Measurements from ENCODE around the gene MRPL55. TPM values are rescaled to one million over a fixed set of nuclear protein-coding genes. Genes with fewer than 3 reads are reported as not detected.
A peak's percentile ranks its signal among the peaks of the same experiment; 100 is the strongest.

The MRPL55 gene
- total RNA-seq, 1 donor from 2014 or later, result 43.2 TPM

DNA sequence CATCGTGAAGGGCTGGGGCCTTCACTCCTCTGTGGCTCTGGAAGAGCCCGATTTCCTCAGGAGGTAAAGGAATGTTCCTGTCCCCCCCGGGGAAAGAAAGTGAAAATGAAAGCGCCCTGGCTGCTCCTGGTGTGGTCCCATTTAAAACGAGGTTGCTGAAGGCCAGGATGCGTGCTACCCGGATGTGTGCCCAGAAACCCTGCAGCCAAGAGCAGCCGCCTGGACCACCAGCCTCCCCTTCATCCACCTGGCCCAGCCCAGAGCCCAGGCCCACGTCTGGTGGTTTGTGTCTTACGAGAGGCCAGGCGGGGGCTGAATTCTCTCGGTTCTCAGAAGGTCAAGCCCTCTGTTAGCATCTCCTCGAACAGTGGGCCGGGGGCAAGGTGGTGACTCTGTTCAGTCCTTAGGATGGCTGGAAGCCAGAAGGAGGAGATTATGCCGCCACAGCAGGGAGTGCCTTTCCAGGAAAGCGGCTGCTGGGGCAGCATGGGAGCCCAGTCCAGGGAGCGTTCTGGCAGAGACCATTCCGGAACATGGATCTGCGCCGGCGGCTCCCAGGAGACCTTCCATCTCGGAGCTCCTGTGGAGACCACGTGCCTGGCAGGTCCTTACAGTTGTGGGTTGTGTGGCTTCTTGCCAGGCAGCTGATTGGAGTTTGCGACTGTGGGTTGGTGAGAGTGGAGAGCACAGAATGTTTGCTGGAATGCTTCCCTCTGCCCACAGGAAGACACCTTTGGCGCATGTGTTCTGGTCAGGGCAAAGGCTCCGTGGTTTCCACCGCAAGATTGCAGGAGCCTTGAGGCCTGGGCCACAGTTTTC is 32.3 kb upstream of the MRPL55 start:
- H3K36me3 ChIP-seq (ENCODE audit: control insufficient read depth, insufficient read depth, low read length), result peaks cover 19% of the 10 kb centered on the region
- TF ChIP-seq CTCF (IDR thresholded peaks at IDR 0.05; ENCODE audit: insufficient read depth, low read length, severe bottlenecking), result no peak
- no peak for FAIRE-seq
- H3K27me3 ChIP-seq (ENCODE audit: control insufficient read depth, insufficient read depth, low read length), result no peaks in the 10 kb centered on the region
- H3K4me3 ChIP-seq (ENCODE audit: low read depth, low read length), result peak overlapping the region; percentile 98
- DNase-seq (ENCODE audit: low read depth), result no peak

DNA sequence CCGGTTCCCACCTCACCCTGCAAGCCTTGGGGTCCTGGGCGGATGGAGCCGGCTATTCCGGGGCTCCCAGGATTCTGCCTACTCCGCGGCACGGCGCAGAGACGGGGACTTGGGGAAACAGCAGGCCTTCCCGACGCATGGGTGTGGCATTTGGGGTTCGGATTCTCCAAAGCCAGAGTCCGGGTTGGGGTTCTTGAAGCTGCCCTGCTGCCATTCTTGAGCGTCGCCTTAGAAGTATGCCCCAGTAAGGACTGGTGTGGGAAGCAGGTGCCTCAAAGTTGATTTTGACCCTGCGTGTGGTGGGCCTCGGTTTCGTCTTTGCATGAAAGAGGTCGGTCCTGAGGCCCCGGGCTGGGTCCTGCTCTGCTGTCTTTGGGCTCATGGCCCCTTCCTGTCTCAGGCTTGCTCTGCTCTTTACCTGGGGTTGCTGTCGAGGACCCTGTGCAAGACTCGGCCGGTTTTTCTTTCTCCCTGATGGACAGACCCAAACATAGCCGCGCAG is 31.7 kb upstream of the MRPL55 start:
- FAIRE-seq (no peak), DNase-seq (ENCODE audit: low read depth) (no peak)
- H3K36me3 ChIP-seq (ENCODE audit: control insufficient read depth, insufficient read depth, low read length), result peaks cover 15% of the 10 kb centered on the region
- no peaks in the 10 kb centered on the region for H3K27me3 ChIP-seq (ENCODE audit: control insufficient read depth, insufficient read depth, low read length)
- H3K4me3 ChIP-seq (ENCODE audit: low read depth, low read length), result peak overlapping the region; percentile 98
- no peak for TF ChIP-seq CTCF (IDR thresholded peaks at IDR 0.05; ENCODE audit: insufficient read depth, low read length, severe bottlenecking)

- FAIRE-seq, result no peak
- peak; percentile 97 for DNase-seq (ENCODE audit: low read depth)
- peak; percentile 36 for TF ChIP-seq CTCF (IDR thresholded peaks at IDR 0.05; ENCODE audit: insufficient read depth, low read length, severe bottlenecking)
- Histone ChIP-seq H3K27me3 (ENCODE audit: control insufficient read depth, insufficient read depth, low read length) (no peaks in the 10 kb centered on the region), H3K36me3 (ENCODE audit: control insufficient read depth, insufficient read depth, low read length) (peaks cover 12% of the 10 kb centered on the region), H3K4me3 (ENCODE audit: low read depth, low read length) (peak within 1 kb of the TSS; percentile 98)
Observed at GRCh38 chr1:228139931-228140723, 31.0 kb upstream of the MRPL55 start, which contains the start of gene GUK1. GUK1 (plus strand) TSS chr1:228140279; CDS start chr1:228140303, 24 bp downstream.

GRCh38 chr1:228139406-228139930 is 30.4 kb upstream of the MRPL55 start:
- TF ChIP-seq CTCF (IDR thresholded peaks at IDR 0.05; ENCODE audit: insufficient read depth, low read length, severe bottlenecking), result no peak
- FAIRE-seq (no peak), DNase-seq (ENCODE audit: low read depth) (no peak)
- no peaks in the 10 kb centered on the region for H3K27me3 ChIP-seq (ENCODE audit: control insufficient read depth, insufficient read depth, low read length)
- H3K4me3 ChIP-seq (ENCODE audit: low read depth, low read length), result peak overlapping the region; percentile 48
- peaks cover 11% of the 10 kb centered on the region for H3K36me3 ChIP-seq (ENCODE audit: control insufficient read depth, insufficient read depth, low read length)

DNA sequence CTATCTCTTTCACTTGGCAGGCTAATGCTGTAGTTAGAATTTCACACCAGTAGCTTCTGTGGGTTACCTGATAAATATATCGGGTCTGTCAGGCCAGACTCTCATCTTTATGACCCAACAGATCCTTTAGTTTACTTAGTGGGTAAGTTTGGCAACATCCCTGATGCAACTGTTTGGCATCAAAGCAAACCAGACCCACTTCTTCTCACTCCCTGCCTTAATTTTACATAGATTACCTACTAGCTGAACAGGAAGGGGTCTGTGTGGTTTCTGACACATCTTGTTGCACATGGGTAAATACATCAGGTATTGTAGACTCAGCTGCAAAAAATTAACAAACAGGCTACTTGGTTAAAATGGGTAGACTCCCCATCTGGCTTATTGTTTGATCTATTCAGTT is 27.8 kb upstream of the MRPL55 start:
- TF ChIP-seq CTCF (IDR thresholded peaks at IDR 0.05; ENCODE audit: insufficient read depth, low read length, severe bottlenecking), result no peak
- Histone ChIP-seq H3K27me3 (ENCODE audit: control insufficient read depth, insufficient read depth, low read length) (no peaks in the 10 kb centered on the region), H3K4me3 (ENCODE audit: low read depth, low read length) (no peak overlapping the region), H3K36me3 (ENCODE audit: control insufficient read depth, insufficient read depth, low read length) (peaks cover 4% of the 10 kb centered on the region)
- no peak for FAIRE-seq
- peak; percentile 61 for DNase-seq (ENCODE audit: low read depth)

Measured in bronchial epithelial cell (primary cell).